OCI-LY7 (cell line): ENCODE data around the gene EYS. TPM values are rescaled to one million over a fixed set of nuclear protein-coding genes. Genes with fewer than 3 reads are reported as not detected.

ENCODE experiments used
- BruUV-seq: library from RNA; stranded (reverse); fragments of 400-500 nt; replicated peaks from 2 replicates; lab custom pipeline; 2021; lab: Mats Ljungman, UMichigan
- CTCF ChIA-PET: fragments of 300-600 bp; sonication (Branson Sonifier 250); formaldehyde crosslinking; loops from one replicate; lab custom pipeline; 2022; ENCODE audit warnings: antibody characterized with exemption; ENCODE audit not compliant: unreplicated experiment; lab: Charles Lee
- POLR2A ChIA-PET: fragments of 300-600 bp; sonication (Branson Sonifier 250); formaldehyde crosslinking; loops from one replicate; lab custom pipeline; 2022; ENCODE audit warnings: antibody characterized with exemption; lab: Charles Lee
- DNase-seq: peaks from one replicate; pipeline ENCODE4 v3.0.0-alpha.2; 2015; ENCODE audit warnings: low spot score
- H2AFZ ChIP-seq: fragments of 200-600 bp; sonication (generic), shearing (Covaris generic); 2 replicates; pipeline ENCODE4 v1.6.1; 2014; ENCODE audit warnings: mild to moderate bottlenecking, antibody characterized with exemption, low read length, moderate library complexity
- H3K27ac ChIP-seq: fragments of 200-600 bp; sonication (generic); 2 replicates; pipeline ENCODE4 v1.5.1; 2014; ENCODE audit warnings: mixed run types, low read depth, mild to moderate bottlenecking, moderate library complexity, low read length, inconsistent platforms; ENCODE audit not compliant: poor library complexity, severe bottlenecking
- H3K36me3 ChIP-seq: fragments of 200-600 bp; sonication (generic); 2 replicates; pipeline ENCODE4 v1.6.1; 2014; ENCODE audit warnings: mild to moderate bottlenecking, antibody characterized with exemption, low read length, moderate library complexity, mixed read lengths; ENCODE audit not compliant: insufficient read depth
- H3K4me1 ChIP-seq: fragments of 200-600 bp; sonication (generic); 2 replicates; pipeline ENCODE4 v1.5.1; 2014; ENCODE audit warnings: mild to moderate bottlenecking, low read length; ENCODE audit not compliant: insufficient read depth, poor library complexity, severe bottlenecking
- H3K4me2 ChIP-seq: fragments of 200-600 bp; sonication (generic); 2 replicates; pipeline ENCODE4 v1.6.1; 2014; ENCODE audit warnings: mild to moderate bottlenecking, low read length
- H3K4me3 ChIP-seq: fragments of 200-600 bp; sonication (generic); 2 replicates; pipeline ENCODE4 v1.5.1; 2014; ENCODE audit warnings: mild to moderate bottlenecking, low read depth, low read length; ENCODE audit not compliant: poor library complexity, severe bottlenecking
- H3K79me2 ChIP-seq: fragments of 200-600 bp; sonication (generic); 2 replicates; pipeline ENCODE4 v1.6.1; 2016; ENCODE audit warnings: low read depth, mild to moderate bottlenecking, low read length, moderate library complexity, mixed read lengths; ENCODE audit not compliant: insufficient read depth
- H3K9me2 ChIP-seq: fragments of 200-600 bp; sonication (generic); 2 replicates; pipeline ENCODE4 v1.6.1; 2016; ENCODE audit warnings: mild to moderate bottlenecking, low read length, mixed read lengths; ENCODE audit not compliant: insufficient read depth
- H3K9me3 ChIP-seq: fragments of 200-600 bp; sonication (generic); 2 replicates; pipeline ENCODE4 v1.6.1; 2014; ENCODE audit warnings: mild to moderate bottlenecking, mixed run types, low read length, mixed read lengths
- H4K20me1 ChIP-seq: fragments of 200-600 bp; sonication (generic); 2 replicates; pipeline ENCODE4 v1.6.1; 2014; ENCODE audit warnings: mild to moderate bottlenecking, antibody characterized with exemption, low read length, moderate library complexity, mixed read lengths; ENCODE audit not compliant: insufficient read depth
- CTCF ChIP-seq: fragments of 200-600 bp; sonication (generic); conservative IDR thresholded peaks from 2 replicates; pipeline ENCODE4 v1.5.1; 2014; ENCODE audit warnings: mild to moderate bottlenecking, antibody characterized with exemption, low read length, moderate library complexity, mixed read lengths
- EZH2phosphoT487 ChIP-seq: fragments of 200-600 bp; sonication (generic); IDR thresholded peaks from 2 replicates; pipeline ENCODE4 v1.6.1; 2018; ENCODE audit warnings: low read depth, borderline replicate concordance, mild to moderate bottlenecking, mixed run types, antibody characterized with exemption, low read length, moderate library complexity, mixed read lengths
- intact Hi-C: fragments of 100-400 bp; cut with micrococcal nuclease; formaldehyde crosslinking; loops from one replicate; pipeline ENCODE4 v1.10.0; 2022; ENCODE audit not compliant: unreplicated experiment
- total RNA-seq, 2 experiments: library from RNA; depleted of rRNA in 1 of 2; stranded (reverse); fragments of >200 nt in 1 of 2; shearing (Covaris generic) in 1 of 2; gene quantifications; 2 replicates each; pipeline ENCODE4 v1.2.3, GENCODE V29; 2014 to 2022

The EYS gene
- total RNA-seq, 2 experiments from 2014 or later, result not detected

DNA sequence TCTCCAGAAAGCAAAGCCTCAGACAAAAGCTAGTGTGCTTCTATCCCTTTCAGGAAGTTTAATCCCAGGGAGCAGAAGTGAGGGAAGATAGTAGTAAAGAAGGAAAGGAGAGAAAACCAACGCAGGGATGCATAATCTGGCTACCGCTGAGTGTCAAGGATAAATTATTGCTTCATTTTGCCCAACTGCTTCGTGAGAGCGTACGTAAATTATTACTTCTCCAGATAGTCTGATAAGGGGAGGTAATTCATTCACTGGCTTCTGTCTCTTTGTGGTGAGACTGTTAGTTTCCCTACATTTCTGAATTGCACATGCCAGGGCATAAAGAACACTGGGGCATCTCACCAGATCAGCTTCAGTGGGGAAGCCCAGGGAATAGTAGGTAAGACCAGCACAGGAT is 1531.7 kb downstream of the EYS start:
- no peak overlapping the region for H3K4me2 ChIP-seq
- H3K27ac ChIP-seq, result no peak overlapping the region
- H2AFZ ChIP-seq, result no peak overlapping the region
- no TSS peak for BruUV-seq
- CTCF ChIA-PET, result no interaction called here
- no peaks in the 10 kb centered on the region for H4K20me1 ChIP-seq
- H3K4me1 ChIP-seq, result no peaks in the 10 kb centered on the region
- no peak for TF ChIP-seq EZH2phosphoT487
- TF ChIP-seq CTCF, result no peak
- POLR2A ChIA-PET, result no interaction called here
- H3K79me2 ChIP-seq, result no peaks in the 10 kb centered on the region
- no peaks in the 10 kb centered on the region for H3K36me3 ChIP-seq
- no peaks in the 10 kb centered on the region for H3K9me3 ChIP-seq
- no peaks in the 10 kb centered on the region for H3K9me2 ChIP-seq
- intact Hi-C loops, result no loop called here
- no peak for DNase-seq
- H3K4me3 ChIP-seq, result no peak overlapping the region

DNA sequence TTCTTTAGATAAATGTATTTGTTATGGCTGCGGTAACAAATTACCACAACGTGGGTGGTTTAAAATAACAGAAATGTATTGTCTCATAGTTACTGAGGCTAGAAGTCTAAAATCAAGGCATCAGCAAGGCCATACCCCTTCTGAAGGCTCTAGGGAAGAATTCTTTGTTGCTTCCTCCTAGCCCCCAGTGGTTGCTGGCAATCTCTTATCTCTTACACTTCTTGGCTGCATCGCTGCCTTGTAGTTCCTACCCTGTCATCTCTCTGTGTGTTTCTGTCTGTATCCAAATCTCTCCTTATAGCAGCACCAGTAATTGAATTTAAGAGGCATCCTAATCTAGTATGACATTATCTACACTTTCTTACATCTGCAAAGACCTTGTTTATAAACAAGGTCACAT is 1536.7 kb downstream of the EYS start:
- H3K36me3 ChIP-seq, result no peaks in the 10 kb centered on the region
- H3K79me2 ChIP-seq, result no peaks in the 10 kb centered on the region
- no peak for DNase-seq
- no peaks in the 10 kb centered on the region for H4K20me1 ChIP-seq
- TF ChIP-seq EZH2phosphoT487 (no peak), CTCF (no peak)
- BruUV-seq, result no TSS peak
- H3K4me2 ChIP-seq, result no peak overlapping the region
- intact Hi-C loops, result no loop called here
- ChIA-PET POLR2A (no interaction called here), CTCF (no interaction called here)
- no peaks in the 10 kb centered on the region for H3K9me2 ChIP-seq
- no peaks in the 10 kb centered on the region for H3K9me3 ChIP-seq
- no peak overlapping the region for H2AFZ ChIP-seq
- H3K4me1 ChIP-seq, result no peaks in the 10 kb centered on the region
- no peak overlapping the region for H3K27ac ChIP-seq
- no peak overlapping the region for H3K4me3 ChIP-seq

- Histone ChIP-seq H3K4me2 (no peak overlapping the region), H3K79me2 (no peaks in the 10 kb centered on the region), H2AFZ (no peak overlapping the region), H4K20me1 (no peaks in the 10 kb centered on the region), H3K9me3 (no peaks in the 10 kb centered on the region), H3K4me3 (no peak overlapping the region), H3K36me3 (no peaks in the 10 kb centered on the region), H3K4me1 (no peaks in the 10 kb centered on the region), H3K27ac (no peak overlapping the region), H3K9me2 (no peaks in the 10 kb centered on the region)
- intact Hi-C loops, result no loop called here
- DNase-seq, result no peak
- ChIA-PET CTCF (interaction anchor here (0.5 kb wide), 1 partner anchor 201 kb away, joined by 4 read pairs; no protein-coding TSS in a partner anchor), POLR2A (no interaction called here)
- no TSS peak for BruUV-seq
- TF ChIP-seq EZH2phosphoT487, result no peak
- TF ChIP-seq CTCF, result no peak
Measured at GRCh38 chr6:64160486-64160885, 1546.5 kb downstream of the EYS start.
